ENCODE data around the gene KRTAP19-6. TPM values are rescaled to one million over a fixed set of nuclear protein-coding genes. Genes with fewer than 3 reads are reported as not detected.

The KRTAP19-6 gene
- total RNA-seq, 2 donors from 2014 or later, result not detected

- DNase-seq (ENCODE audit: low spot score), result no peak
- Histone ChIP-seq H3K4me1 (ENCODE audit: control insufficient read depth in 1 of 2, low read depth in 2 of 2) (no peaks in the 10 kb centered on the region), H3K27ac (no peak within 1 kb of the TSS), H3K27me3 (replicated peaks; ENCODE audit: insufficient read depth) (no peaks in the 10 kb centered on the region), H3K9me3 (no peaks in the 10 kb centered on the region), H3K36me3 (no peaks in the 10 kb centered on the region), H3K4me3 (no peak within 1 kb of the TSS)
- no peak for TF ChIP-seq CTCF (IDR thresholded peaks at IDR 0.05)
- no peak for ATAC-seq (ENCODE audit: insufficient number of reproducible peaks, low FRiP score, low read depth)
Measured at GRCh38 chr21:30502041-30502440, 39.6 kb downstream of the KRTAP19-6 start, which contains the start of gene KRTAP19-5. Gene KRTAP19-5, minus strand, starts transcription at chr21:30502141. Its CDS starts 51 bp downstream, at chr21:30502090.

- Histone ChIP-seq H3K36me3 (no peaks in the 10 kb centered on the region), H3K27ac (no peak within 1 kb of the TSS), H3K27me3 (replicated peaks; ENCODE audit: insufficient read depth) (no peaks in the 10 kb centered on the region), H3K4me3 (no peak within 1 kb of the TSS), H3K9me3 (no peaks in the 10 kb centered on the region), H3K4me1 (ENCODE audit: control insufficient read depth in 1 of 2, low read depth in 2 of 2) (no peaks in the 10 kb centered on the region)
- ATAC-seq (ENCODE audit: insufficient number of reproducible peaks, low FRiP score, low read depth), result no peak
- DNase-seq (ENCODE audit: low spot score), result no peak
- no peak for TF ChIP-seq CTCF (IDR thresholded peaks at IDR 0.05)
Measured at GRCh38 chr21:30497065-30497464, 44.6 kb downstream of the KRTAP19-6 start, which contains the start of gene KRTAP19-4. Gene KRTAP19-4, minus strand, starts transcription at chr21:30497165. Its CDS starts 55 bp downstream, at chr21:30497110.

- H3K27ac ChIP-seq, result no peak within 1 kb of the TSS
- DNase-seq (ENCODE audit: low spot score), result no peak
- H3K4me3 ChIP-seq, result no peak within 1 kb of the TSS
- no peak for TF ChIP-seq CTCF (IDR thresholded peaks at IDR 0.05)
- no peaks in the 10 kb centered on the region for H3K4me1 ChIP-seq (ENCODE audit: control insufficient read depth in 1 of 2, low read depth in 2 of 2)
- ATAC-seq (ENCODE audit: insufficient number of reproducible peaks, low FRiP score, low read depth), result no peak
- no peaks in the 10 kb centered on the region for H3K9me3 ChIP-seq
- H3K27me3 ChIP-seq (replicated peaks; ENCODE audit: insufficient read depth), result no peaks in the 10 kb centered on the region
- H3K36me3 ChIP-seq, result no peaks in the 10 kb centered on the region
Measured at GRCh38 chr21:30491963-30492428, 49.7 kb downstream of the KRTAP19-6 start, which contains the start of gene KRTAP19-3. Gene KRTAP19-3, minus strand, starts transcription at chr21:30492013. Its CDS starts 56 bp downstream, at chr21:30491957.

Other genes starting within 250 kb of the KRTAP19-6 start
- gene KRTAP26-1, start 221.5 kb downstream of the KRTAP19-6 start, total RNA-seq, result not detected
- not detected for gene KRTAP27-1, start 204.2 kb downstream of the KRTAP19-6 start, total RNA-seq
- not detected for gene KRTAP23-1, start 193.3 kb downstream of the KRTAP19-6 start, total RNA-seq
- not detected for gene KRTAP13-2, start 169.6 kb downstream of the KRTAP19-6 start, total RNA-seq
- gene KRTAP13-1, start 145.8 kb downstream of the KRTAP19-6 start, total RNA-seq, result not detected
- not detected for gene KRTAP13-3, start 115.9 kb downstream of the KRTAP19-6 start, total RNA-seq
- gene KRTAP13-4, start 111.6 kb downstream of the KRTAP19-6 start, total RNA-seq, result not detected
- gene KRTAP15-1, start 101.6 kb downstream of the KRTAP19-6 start, total RNA-seq, result not detected
- gene KRTAP19-1, start 61.5 kb downstream of the KRTAP19-6 start, total RNA-seq, result not detected
- not detected for gene KRTAP19-2, start 54.4 kb downstream of the KRTAP19-6 start, total RNA-seq
- not detected for gene KRTAP19-3, start 49.9 kb downstream of the KRTAP19-6 start, total RNA-seq
- not detected for gene KRTAP19-4, start 44.7 kb downstream of the KRTAP19-6 start, total RNA-seq
- not detected for gene KRTAP19-5, start 39.7 kb downstream of the KRTAP19-6 start, total RNA-seq
- not detected for gene KRTAP19-7, start 19.4 kb upstream of the KRTAP19-6 start, total RNA-seq
- not detected for gene KRTAP22-2, start 48.5 kb upstream of the KRTAP19-6 start, total RNA-seq
- not detected for gene KRTAP6-3, start 50.6 kb upstream of the KRTAP19-6 start, total RNA-seq
- gene KRTAP6-2, start 57.0 kb upstream of the KRTAP19-6 start, total RNA-seq, result not detected
- not detected for gene KRTAP22-1, start 59.2 kb upstream of the KRTAP19-6 start, total RNA-seq
- not detected for gene KRTAP6-1, start 72.1 kb upstream of the KRTAP19-6 start, total RNA-seq
- not detected for gene KRTAP20-1, start 74.6 kb upstream of the KRTAP19-6 start, total RNA-seq
- gene KRTAP20-4, start 78.8 kb upstream of the KRTAP19-6 start, total RNA-seq, result not detected
- not detected for gene KRTAP20-2, start 93.3 kb upstream of the KRTAP19-6 start, total RNA-seq
- gene KRTAP20-3, start 101.0 kb upstream of the KRTAP19-6 start, total RNA-seq, result not detected
- gene KRTAP21-3, start 176.9 kb upstream of the KRTAP19-6 start, total RNA-seq, result not detected
- gene KRTAP21-2, start 205.4 kb upstream of the KRTAP19-6 start, total RNA-seq, result not detected
- gene KRTAP21-1, start 213.6 kb upstream of the KRTAP19-6 start, total RNA-seq, result not detected